DND-41 (cell line): Measurements from ENCODE around the gene EFL1.

Experiments
- ATAC-seq: fragments of 200-7000 bp; cut with Tn5 transposase; 3 replicates; pipeline ENCODE4 v1.9.1; 2021; ENCODE audit warnings: low read depth; ENCODE audit not compliant: insufficient read depth
- DNase-seq: peaks from one replicate; pipeline ENCODE4 v3.0.0-alpha.2; 2020
- H2AFZ ChIP-seq: 2 replicates; pipeline ENCODE4 v1.6.0; 2012; ENCODE audit warnings: low read depth, low read length
- H3K27ac ChIP-seq: 2 replicates; pipeline ENCODE4 v1.5.1; 2012; ENCODE audit warnings: low read length, inconsistent platforms
- H3K27me3 ChIP-seq: fragments of 200-600 bp; sonication (generic); 2 replicates; pipeline ENCODE4 v1.6.0; 2012; ENCODE audit warnings: low read length, mild to moderate bottlenecking, inconsistent platforms; ENCODE audit not compliant: insufficient read depth, poor library complexity
- H3K36me3 ChIP-seq: 2 replicates; pipeline ENCODE4 v1.5.1; 2012; ENCODE audit warnings: low read length, inconsistent platforms; ENCODE audit not compliant: insufficient read depth
- H3K4me1 ChIP-seq: 2 replicates; pipeline ENCODE4 v1.5.1; 2012; ENCODE audit warnings: mild to moderate bottlenecking, low read length; ENCODE audit not compliant: insufficient read depth
- H3K4me2 ChIP-seq: 2 replicates; pipeline ENCODE4 v1.6.0; 2012; ENCODE audit warnings: mild to moderate bottlenecking, moderate library complexity, low read length, inconsistent platforms; ENCODE audit not compliant: insufficient read depth
- H3K4me3 ChIP-seq, 2 experiments: fragments of 200-600 bp in 1 of 2; shearing (Covaris generic) in 1 of 2; 2 replicates each; pipeline ENCODE4 v1.5.1; 2012 to 2016; ENCODE audit warnings: inconsistent platforms in 2 of 2, low read length in 2 of 2, mild to moderate bottlenecking in 2 of 2, low read depth in 1 of 2, moderate library complexity in 1 of 2
- H3K79me2 ChIP-seq: 2 replicates; pipeline ENCODE4 v1.6.0; 2012; ENCODE audit warnings: low read length, inconsistent platforms; ENCODE audit not compliant: insufficient read depth
- H3K9ac ChIP-seq: 2 replicates; pipeline ENCODE4 v1.6.0; 2012; ENCODE audit warnings: low read depth, mild to moderate bottlenecking, inconsistent platforms, low read length, moderate library complexity
- H3K9me3 ChIP-seq: 2 replicates; pipeline ENCODE4 v1.5.1; 2012; ENCODE audit warnings: low read length, moderate library complexity, mild to moderate bottlenecking, inconsistent platforms; ENCODE audit not compliant: insufficient read depth, severe bottlenecking
- H4K20me1 ChIP-seq: 2 replicates; pipeline ENCODE4 v1.6.0; 2012; ENCODE audit warnings: low read length; ENCODE audit not compliant: insufficient read depth
- EZH2 ChIP-seq: IDR thresholded peaks from 3 replicates; pipeline ENCODE4 v1.6.1; 2012; ENCODE audit warnings: borderline replicate concordance, low read depth, mild to moderate bottlenecking, moderate library complexity, low read length, inconsistent platforms; ENCODE audit not compliant: severe bottlenecking
- TF ChIP-seq, protein P1 (sequence below): IDR thresholded peaks from 2 replicates; pipeline ENCODE4 v1.5.1; 2012; ENCODE audit warnings: borderline replicate concordance, low read length, moderate library complexity, mild to moderate bottlenecking; ENCODE audit not compliant: poor library complexity, severe bottlenecking; ENCODE audit errors: extremely low read depth

Gene EFL1

DNA sequence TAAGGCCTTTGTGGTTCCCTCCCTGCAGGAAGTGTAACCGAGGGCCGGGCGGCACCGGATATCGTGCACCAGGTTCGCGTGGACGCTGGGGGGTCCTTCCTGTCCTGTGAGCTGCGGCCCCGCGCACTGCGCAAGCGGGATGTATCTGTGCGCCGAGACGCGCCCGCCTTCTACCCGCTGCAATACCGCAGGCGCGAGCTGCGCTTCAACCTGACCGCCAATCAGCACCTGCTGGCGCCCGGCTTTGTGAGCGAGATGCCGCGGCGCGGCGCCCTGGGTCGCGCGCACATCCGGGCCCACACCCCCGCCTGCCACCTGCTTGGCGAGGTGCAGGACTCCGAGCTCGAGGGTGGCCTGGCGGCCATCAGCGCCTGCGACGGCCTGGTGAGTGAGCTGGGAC, 36.0 kb upstream of the EFL1 start:
- no peak for DNase-seq
- TF ChIP-seq, protein P1, sequence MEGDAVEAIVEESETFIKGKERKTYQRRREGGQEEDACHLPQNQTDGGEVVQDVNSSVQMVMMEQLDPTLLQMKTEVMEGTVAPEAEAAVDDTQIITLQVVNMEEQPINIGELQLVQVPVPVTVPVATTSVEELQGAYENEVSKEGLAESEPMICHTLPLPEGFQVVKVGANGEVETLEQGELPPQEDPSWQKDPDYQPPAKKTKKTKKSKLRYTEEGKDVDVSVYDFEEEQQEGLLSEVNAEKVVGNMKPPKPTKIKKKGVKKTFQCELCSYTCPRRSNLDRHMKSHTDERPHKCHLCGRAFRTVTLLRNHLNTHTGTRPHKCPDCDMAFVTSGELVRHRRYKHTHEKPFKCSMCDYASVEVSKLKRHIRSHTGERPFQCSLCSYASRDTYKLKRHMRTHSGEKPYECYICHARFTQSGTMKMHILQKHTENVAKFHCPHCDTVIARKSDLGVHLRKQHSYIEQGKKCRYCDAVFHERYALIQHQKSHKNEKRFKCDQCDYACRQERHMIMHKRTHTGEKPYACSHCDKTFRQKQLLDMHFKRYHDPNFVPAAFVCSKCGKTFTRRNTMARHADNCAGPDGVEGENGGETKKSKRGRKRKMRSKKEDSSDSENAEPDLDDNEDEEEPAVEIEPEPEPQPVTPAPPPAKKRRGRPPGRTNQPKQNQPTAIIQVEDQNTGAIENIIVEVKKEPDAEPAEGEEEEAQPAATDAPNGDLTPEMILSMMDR: no peak
- no peak for TF ChIP-seq EZH2
- H3K4me3 ChIP-seq: no peak overlapping the region
- no peaks in the 10 kb centered on the region; the same call in 1 of the 2 replicates for H4K20me1 ChIP-seq
- no peak for ATAC-seq
- H3K9ac ChIP-seq: no peak overlapping the region
- H3K27ac ChIP-seq: no peak overlapping the region
- no peaks in the 10 kb centered on the region for H3K79me2 ChIP-seq
- no peaks in the 10 kb centered on the region for H3K4me1 ChIP-seq
- H3K9me3 ChIP-seq: no peaks in the 10 kb centered on the region
- H3K27me3 ChIP-seq: no peaks in the 10 kb centered on the region
- no peaks in the 10 kb centered on the region for H3K36me3 ChIP-seq
- no peak overlapping the region for H3K4me2 ChIP-seq
- H2AFZ ChIP-seq: no peak overlapping the region

DNA sequence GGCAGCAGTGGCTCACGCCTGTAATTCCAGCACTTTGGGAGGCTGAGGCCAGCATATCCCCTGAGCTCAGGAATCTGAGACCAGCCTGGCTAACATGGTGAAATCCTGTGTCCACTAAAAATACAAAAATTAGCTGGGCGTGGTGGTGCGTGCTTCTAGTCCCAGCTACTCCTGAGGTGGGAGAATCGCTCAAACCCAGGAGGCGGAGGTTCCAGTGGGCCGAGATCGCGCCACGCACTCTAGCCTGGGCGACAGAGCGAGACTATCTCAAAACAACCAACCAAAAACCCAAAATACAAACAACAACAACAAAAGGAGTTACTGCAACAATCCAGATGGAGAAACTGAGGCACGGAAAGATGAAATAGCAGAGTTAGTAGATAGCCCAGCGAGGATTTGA, 35.5 kb upstream of the EFL1 start:
- no peak overlapping the region for H3K4me2 ChIP-seq
- H3K27ac ChIP-seq: no peak overlapping the region
- H3K9me3 ChIP-seq: no peaks in the 10 kb centered on the region
- no peaks in the 10 kb centered on the region for H3K4me1 ChIP-seq
- no peak for DNase-seq
- no peak overlapping the region for H2AFZ ChIP-seq
- no peak overlapping the region for H3K4me3 ChIP-seq
- no peaks in the 10 kb centered on the region; the same call in 1 of the 2 replicates for H4K20me1 ChIP-seq
- no peak for ATAC-seq
- H3K9ac ChIP-seq: no peak overlapping the region
- no peak for TF ChIP-seq EZH2
- TF ChIP-seq, protein P1: no peak
- H3K79me2 ChIP-seq: no peaks in the 10 kb centered on the region
- H3K36me3 ChIP-seq: no peaks in the 10 kb centered on the region
- H3K27me3 ChIP-seq: no peaks in the 10 kb centered on the region

DNA sequence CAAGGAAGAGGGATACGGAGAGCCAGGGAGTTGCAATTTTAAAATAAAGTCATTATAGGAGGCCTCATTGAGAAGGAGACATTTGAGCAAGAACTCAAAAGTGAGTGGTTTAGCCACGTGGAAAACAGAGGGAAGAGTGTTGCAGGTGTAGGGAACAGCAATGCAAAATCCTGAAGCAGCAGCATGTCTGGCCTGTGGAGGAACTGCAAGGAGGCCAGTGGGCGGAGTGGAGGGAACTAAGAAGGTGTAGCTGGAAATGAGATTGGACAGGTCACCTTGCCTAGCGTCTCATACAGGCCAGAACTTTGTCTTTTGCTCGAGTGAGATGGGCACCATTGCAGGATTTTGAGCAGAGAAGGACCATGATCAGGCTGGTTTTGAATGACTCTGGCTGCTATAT, 35.0 kb upstream of the EFL1 start:
- Histone ChIP-seq H3K9me3 (no peaks in the 10 kb centered on the region), H3K79me2 (no peaks in the 10 kb centered on the region), H2AFZ (no peak overlapping the region), H3K4me3 (no peak overlapping the region), H3K27ac (no peak overlapping the region), H3K4me1 (no peaks in the 10 kb centered on the region), H3K27me3 (no peaks in the 10 kb centered on the region), H3K9ac (no peak overlapping the region), H3K4me2 (no peak overlapping the region), H3K36me3 (no peaks in the 10 kb centered on the region), H4K20me1 (no peaks in the 10 kb centered on the region; the same call in 1 of the 2 replicates)
- TF ChIP-seq, protein P1: no peak
- no peak for TF ChIP-seq EZH2
- ATAC-seq (no peak), DNase-seq (no peak)

DNA sequence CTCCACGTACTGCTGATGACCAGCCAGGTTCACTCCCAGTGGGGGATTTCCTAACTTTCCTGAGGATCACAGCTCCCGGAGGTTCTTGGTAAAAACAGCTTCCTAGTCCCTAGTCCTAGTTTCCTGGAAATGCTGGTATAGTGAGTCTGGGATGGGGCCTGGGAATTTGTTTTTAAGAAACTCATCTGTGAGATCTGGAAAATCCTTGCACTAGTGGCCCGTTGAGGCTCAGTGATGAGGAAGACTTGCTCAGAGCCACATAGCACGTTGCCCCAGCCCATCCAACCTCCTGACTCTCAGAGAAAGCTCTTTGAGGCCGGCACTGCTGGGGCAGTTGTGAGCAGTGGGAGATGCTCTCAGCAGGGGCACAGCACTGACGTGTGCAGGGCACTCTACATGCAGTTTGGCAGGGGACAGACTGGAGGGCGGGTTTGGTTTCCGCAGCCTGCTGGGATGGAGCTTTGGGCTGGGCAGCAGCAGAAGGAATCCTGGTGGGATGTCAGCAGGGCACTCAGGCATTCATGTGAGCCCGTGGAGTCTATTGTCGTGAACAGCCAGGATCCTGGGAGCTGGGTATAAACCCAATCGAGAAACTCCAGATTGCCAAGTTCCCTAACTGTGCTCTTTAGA, 31.6 kb upstream of the EFL1 start:
- Histone ChIP-seq H3K27ac (no peak overlapping the region), H3K27me3 (no peaks in the 10 kb centered on the region), H3K9ac (no peak overlapping the region), H3K4me2 (no peak overlapping the region), H3K36me3 (no peaks in the 10 kb centered on the region), H3K79me2 (no peaks in the 10 kb centered on the region), H2AFZ (no peak overlapping the region), H3K4me1 (no peaks in the 10 kb centered on the region), H3K4me3 (no peak overlapping the region), H4K20me1 (no peaks in the 10 kb centered on the region), H3K9me3 (no peaks in the 10 kb centered on the region)
- DNase-seq: no peak
- no peak for ATAC-seq
- TF ChIP-seq EZH2: no peak
- TF ChIP-seq, protein P1: no peak
